Stimulated activated naive CD4-positive, alpha-beta T cell (primary cell): ENCODE results near the gene CDH23.
"Not testable (repeated sequence)": the region's sequence is repeated elsewhere in the genome, so short reads cannot be mapped to it uniquely, and the experiment has no call there.

Experiments
- DNase-seq, 6 experiments: peaks; one replicate each; lab custom pipeline; 2025; lab: John Stamatoyannopoulos, UW

The CDH23 gene

GRCh38 chr10:71584461-71584860 is 187.7 kb downstream of the CDH23 start:
- DNase-seq = no peak

- DNase-seq = no peak
These were observed 188.3 kb downstream of the CDH23 start for GRCh38 chr10:71584902-71585563.

- DNase-seq = no peak
These were observed 189.0 kb downstream of the CDH23 start for GRCh38 chr10:71585564-71586290.

- DNase-seq = no peak
These were observed 191.3 kb downstream of the CDH23 start for GRCh38 chr10:71587941-71588573.

GRCh38 chr10:71588685-71589084 is 192.0 kb downstream of the CDH23 start:
- DNase-seq = no peak

- DNase-seq = no peak
These were observed 193.2 kb downstream of the CDH23 start for GRCh38 chr10:71589617-71590551.

- no peak for DNase-seq
These were observed 194.1 kb downstream of the CDH23 start for GRCh38 chr10:71590781-71591350.

GRCh38 chr10:71594934-71595571 is 198.3 kb downstream of the CDH23 start:
- DNase-seq = no peak

- DNase-seq = no peak
These were observed 198.9 kb downstream of the CDH23 start for GRCh38 chr10:71595649-71596048.

GRCh38 chr10:71596127-71596526 is 199.4 kb downstream of the CDH23 start:
- no peak for DNase-seq

- DNase-seq = no peak
These were observed 200.0 kb downstream of the CDH23 start for GRCh38 chr10:71596759-71597158.

- no peak for DNase-seq
These were observed 201.2 kb downstream of the CDH23 start for GRCh38 chr10:71597821-71598498.

- no peak for DNase-seq
These were observed 201.9 kb downstream of the CDH23 start for GRCh38 chr10:71598621-71599055.

GRCh38 chr10:71599518-71599917 is 202.8 kb downstream of the CDH23 start:
- no peak for DNase-seq

GRCh38 chr10:71600242-71600641 is 203.5 kb downstream of the CDH23 start:
- DNase-seq = not testable (repeated sequence)

GRCh38 chr10:71600849-71601248 is 204.1 kb downstream of the CDH23 start:
- no peak for DNase-seq

GRCh38 chr10:71601273-71601672 is 204.6 kb downstream of the CDH23 start:
- DNase-seq = no peak

- DNase-seq = no peak
These were observed 206.4 kb downstream of the CDH23 start for GRCh38 chr10:71603150-71603549.

- DNase-seq = no peak
These were observed 207.0 kb downstream of the CDH23 start for GRCh38 chr10:71603754-71604153.

- no peak for DNase-seq
These were observed 207.8 kb downstream of the CDH23 start for GRCh38 chr10:71604324-71605018.
